SK-N-SH (cell line): ENCODE results near the gene HOXB5. TPM values are rescaled to one million over a fixed set of nuclear protein-coding genes. Genes with fewer than 3 reads are reported as not detected.

Experiments
- CTCF ChIA-PET: fragments of 300-600, 350-600 bp; formaldehyde crosslinking; extraction: SDS; loops from one replicate; lab custom pipeline; 2021; lab: Yijun Ruan, JAX
- POLR2A ChIA-PET: fragments of 350-600 bp; sonication (Branson Sonifier 250); formaldehyde crosslinking; extraction: SDS; loops from one replicate; lab custom pipeline; 2020; ENCODE audit warnings: antibody characterized with exemption, inconsistent platforms; lab: Yijun Ruan, JAX
- DNase-seq: peaks from one replicate; pipeline ENCODE4 v3.0.0; 2012
- H2AFZ ChIP-seq: fragments of 200-600 bp; sonication (generic); 2 replicates; pipeline ENCODE4 v1.8.1; 2016; ENCODE audit warnings: antibody characterized with exemption, mild to moderate bottlenecking, low read depth
- H3F3A ChIP-seq: fragments of 200-600 bp; sonication (generic); replicated peaks from 2 replicates; pipeline ENCODE3; 2016; ENCODE audit warnings: antibody characterized with exemption, mild to moderate bottlenecking; ENCODE audit not compliant: insufficient read depth
- H3K27ac ChIP-seq, 2 experiments: fragments of 200-500 bp in 1 of 2; fragments of 200-600 bp in 1 of 2; sonication (Bioruptor generic) in 1 of 2; sonication (generic), shearing (Covaris generic) in 1 of 2; 2 replicates each; pipeline versions ENCODE4 v1.5.1 to v1.6.1; 2014 to 2016; ENCODE audit warnings: low read depth in 2 of 2, inconsistent platforms in 1 of 2, low read length in 1 of 2, mild to moderate bottlenecking in 1 of 2, mixed read lengths in 1 of 2
- H3K27me3 ChIP-seq: fragments of 200-600 bp; sonication (generic), shearing (Covaris generic); 2 replicates; pipeline ENCODE4 v1.6.1; 2016; ENCODE audit warnings: mixed run types; ENCODE audit not compliant: insufficient read depth
- H3K36me3 ChIP-seq, 2 experiments: fragments of 200-500 bp in 1 of 2; fragments of 200-600 bp in 1 of 2; sonication (Bioruptor generic) in 1 of 2; sonication (generic) in 1 of 2; replicated peaks in 1 of 2; 2 replicates each; pipeline versions ENCODE3 to v1.5.1; 2014 to 2016; ENCODE audit warnings: low read length in 1 of 2, mild to moderate bottlenecking in 1 of 2; ENCODE audit not compliant: insufficient read depth in 2 of 2, control insufficient read depth in 1 of 2
- H3K4me1 ChIP-seq, 2 experiments: fragments of 200-500 bp in 1 of 2; fragments of 200-600 bp in 1 of 2; sonication (Bioruptor generic) in 1 of 2; sonication (generic), shearing (Covaris generic) in 1 of 2; 2 replicates each; pipeline versions ENCODE4 v1.5.1 to v1.6.1; 2014 to 2016; ENCODE audit warnings: low read depth in 1 of 2, low read length in 1 of 2, mixed run types in 1 of 2; ENCODE audit not compliant: insufficient read depth in 2 of 2, control insufficient read depth in 1 of 2
- H3K4me2 ChIP-seq: fragments of 200-600 bp; sonication (generic), shearing (Covaris generic); 2 replicates; pipeline ENCODE4 v1.6.1; 2017; ENCODE audit warnings: mixed run types
- H3K4me3 ChIP-seq, 2 experiments: fragments of 200-500 bp in 1 of 2; fragments of 200-600 bp in 1 of 2; sonication (Bioruptor generic) in 1 of 2; sonication (generic), shearing (Covaris generic) in 1 of 2; 2 replicates each; pipeline versions ENCODE4 v1.5.1 to v1.8.1; 2014 to 2016; ENCODE audit warnings: low read depth in 2 of 2, inconsistent platforms in 1 of 2, low read length in 1 of 2, mild to moderate bottlenecking in 1 of 2, mixed read lengths in 1 of 2, moderate library complexity in 1 of 2
- H3K79me2 ChIP-seq: fragments of 200-600 bp; sonication (generic); 2 replicates; pipeline ENCODE4 v1.8.1; 2017; ENCODE audit warnings: mild to moderate bottlenecking; ENCODE audit not compliant: insufficient read depth
- H3K9ac ChIP-seq: fragments of 200-600 bp; sonication (generic); 2 replicates; pipeline ENCODE4 v1.6.1; 2017; ENCODE audit warnings: mixed run types
- H3K9me2 ChIP-seq: fragments of 200-600 bp; sonication (generic); 2 replicates; pipeline ENCODE4 v1.6.1; 2017; ENCODE audit warnings: mixed run types
- H3K9me3 ChIP-seq: fragments of 200-600 bp; sonication (generic); 2 replicates; pipeline ENCODE4 v1.6.1; 2017; ENCODE audit warnings: mixed run types, mild to moderate bottlenecking, moderate library complexity
- H4K20me1 ChIP-seq: fragments of 200-600 bp; sonication (generic); 2 replicates; pipeline ENCODE4 v1.6.1; 2017; ENCODE audit warnings: mild to moderate bottlenecking, mixed run types; ENCODE audit not compliant: insufficient read depth
- FOSL2 ChIP-seq: IDR thresholded peaks from 2 replicates; pipeline ENCODE4 v1.4.0; 2012; ENCODE audit warnings: low read depth, mild to moderate bottlenecking, moderate library complexity, borderline replicate concordance
- FOXJ3 ChIP-seq: sonication (generic); formaldehyde crosslinking; IDR thresholded peaks from 2 replicates; pipeline ENCODE4 v1.5.1; 2020; ENCODE audit warnings: mild to moderate bottlenecking, missing genetic modification reagents
- JUND ChIP-seq: IDR thresholded peaks from 2 replicates; pipeline ENCODE4 v1.4.0; 2012
- MEF2A ChIP-seq: IDR thresholded peaks from 2 replicates; pipeline ENCODE4 v1.4.0; 2012; ENCODE audit warnings: low read depth, borderline replicate concordance
- PBX3 ChIP-seq: IDR thresholded peaks from 2 replicates; pipeline ENCODE4; 2012
- POLR2AphosphoS5 ChIP-seq: IDR thresholded peaks from 2 replicates; pipeline ENCODE4 v1.6.1; 2012; ENCODE audit warnings: low read depth, low read length
- RCOR1 ChIP-seq: fragments of 150-350 bp; IDR thresholded peaks from 2 replicates; pipeline ENCODE4 v1.6.1; 2017; ENCODE audit warnings: antibody characterized with exemption, low read length
- SIN3A ChIP-seq: IDR thresholded peaks from 2 replicates; pipeline ENCODE4 v1.6.1; 2012; ENCODE audit warnings: low read depth, mild to moderate bottlenecking, low read length, moderate library complexity, borderline replicate concordance
- WGBS: methylation state at CpG from one replicate; pipeline ENCODE4 v1.1.6; 2017; ENCODE audit warnings: low lambda C conversion rate; 5-methylcytosine and 5-hydroxymethylcytosine counted together
- polyA plus RNA-seq, 3 experiments: library from polyadenylated mRNA; depleted of rRNA; stranded (reverse); fragments of >200 nt; gene quantifications; 2 replicates each; pipeline ENCODE4 v1.2.3, GENCODE V29; 2012
- TF ChIP-seq, protein P1 (sequence below): IDR thresholded peaks from 2 replicates; pipeline ENCODE4 v1.6.1; 2012; ENCODE audit warnings: mild to moderate bottlenecking, low read depth, low read length, moderate library complexity
- TF ChIP-seq, protein P2 (sequence below): fragments of 200-600 bp; sonication (generic); IDR thresholded peaks from 2 replicates; pipeline ENCODE4 v1.6.1; 2017; ENCODE audit warnings: antibody characterized with exemption, mild to moderate bottlenecking, moderate library complexity
- TF ChIP-seq, protein P3 (sequence below): IDR thresholded peaks from 2 replicates; pipeline ENCODE4 v1.4.0; 2012; ENCODE audit warnings: low read depth, borderline replicate concordance

HOXB5 gene
- polyA plus RNA-seq, 1 of the 3 experiments (the other 2 are of a cell fraction), result not detected

- TF ChIP-seq, protein P1, sequence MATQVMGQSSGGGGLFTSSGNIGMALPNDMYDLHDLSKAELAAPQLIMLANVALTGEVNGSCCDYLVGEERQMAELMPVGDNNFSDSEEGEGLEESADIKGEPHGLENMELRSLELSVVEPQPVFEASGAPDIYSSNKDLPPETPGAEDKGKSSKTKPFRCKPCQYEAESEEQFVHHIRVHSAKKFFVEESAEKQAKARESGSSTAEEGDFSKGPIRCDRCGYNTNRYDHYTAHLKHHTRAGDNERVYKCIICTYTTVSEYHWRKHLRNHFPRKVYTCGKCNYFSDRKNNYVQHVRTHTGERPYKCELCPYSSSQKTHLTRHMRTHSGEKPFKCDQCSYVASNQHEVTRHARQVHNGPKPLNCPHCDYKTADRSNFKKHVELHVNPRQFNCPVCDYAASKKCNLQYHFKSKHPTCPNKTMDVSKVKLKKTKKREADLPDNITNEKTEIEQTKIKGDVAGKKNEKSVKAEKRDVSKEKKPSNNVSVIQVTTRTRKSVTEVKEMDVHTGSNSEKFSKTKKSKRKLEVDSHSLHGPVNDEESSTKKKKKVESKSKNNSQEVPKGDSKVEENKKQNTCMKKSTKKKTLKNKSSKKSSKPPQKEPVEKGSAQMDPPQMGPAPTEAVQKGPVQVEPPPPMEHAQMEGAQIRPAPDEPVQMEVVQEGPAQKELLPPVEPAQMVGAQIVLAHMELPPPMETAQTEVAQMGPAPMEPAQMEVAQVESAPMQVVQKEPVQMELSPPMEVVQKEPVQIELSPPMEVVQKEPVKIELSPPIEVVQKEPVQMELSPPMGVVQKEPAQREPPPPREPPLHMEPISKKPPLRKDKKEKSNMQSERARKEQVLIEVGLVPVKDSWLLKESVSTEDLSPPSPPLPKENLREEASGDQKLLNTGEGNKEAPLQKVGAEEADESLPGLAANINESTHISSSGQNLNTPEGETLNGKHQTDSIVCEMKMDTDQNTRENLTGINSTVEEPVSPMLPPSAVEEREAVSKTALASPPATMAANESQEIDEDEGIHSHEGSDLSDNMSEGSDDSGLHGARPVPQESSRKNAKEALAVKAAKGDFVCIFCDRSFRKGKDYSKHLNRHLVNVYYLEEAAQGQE, result no peak
These were observed 42.4 kb downstream of the HOXB5 start (continued) for GRCh38 chr17:48551214-48551555.

DNA sequence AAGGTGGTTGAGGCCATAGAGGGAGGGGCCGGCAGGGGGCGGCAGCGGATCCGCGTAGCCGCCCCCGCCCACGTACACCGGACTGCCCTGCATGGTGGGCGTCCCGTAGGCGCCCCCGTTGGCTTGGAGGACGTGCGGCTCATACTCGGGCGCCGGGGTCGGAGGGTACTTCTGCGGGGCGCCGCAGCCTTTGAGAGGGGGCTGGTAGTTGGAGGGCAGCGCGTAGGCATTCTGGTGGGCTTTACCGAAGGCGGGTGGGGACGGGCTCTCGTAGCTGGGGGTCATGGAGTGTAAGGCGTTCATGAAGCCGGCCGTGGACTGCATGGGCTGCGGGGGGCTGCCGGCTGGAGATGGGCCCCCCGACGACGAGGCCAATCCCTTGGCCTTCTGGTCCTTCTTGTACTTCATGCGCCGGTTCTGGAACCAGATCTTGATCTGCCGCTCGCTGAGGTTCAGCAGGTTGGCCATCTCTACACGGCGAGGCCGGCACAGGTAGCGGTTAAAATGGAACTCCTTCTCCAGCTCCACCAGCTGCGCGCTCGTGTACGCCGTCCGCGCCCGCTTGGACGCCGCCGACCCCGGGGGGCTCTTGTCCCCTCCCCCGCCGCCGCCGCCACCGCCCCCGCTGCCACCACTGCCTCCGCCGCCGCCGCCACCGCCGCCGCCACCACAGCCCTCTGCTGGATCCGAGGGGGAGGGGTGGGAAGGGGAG is 42.9 kb downstream of the HOXB5 start:
- Histone ChIP-seq H3K9me2 (no peaks in the 10 kb centered on the region), H3K4me3 (no peak overlapping the region), H3K9ac (no peak overlapping the region), H3K36me3 (no peaks in the 10 kb centered on the region), H3K27ac (no peak overlapping the region), H3K9me3 (no peaks in the 10 kb centered on the region), H3K79me2 (no peaks in the 10 kb centered on the region), H4K20me1 (no peaks in the 10 kb centered on the region; the same call in 1 of the 2 replicates), H2AFZ (no peak overlapping the region), H3F3A (peaks cover 4% of the 10 kb centered on the region), H3K4me1 (no peaks in the 10 kb centered on the region), H3K27me3 (peaks cover 93% of the 10 kb centered on the region), H3K4me2 (no peak overlapping the region)
- DNase-seq, result no peak
- 18% methylated on average over 50 of the region's 70 CpGs for WGBS
- TF ChIP-seq, protein P2, sequence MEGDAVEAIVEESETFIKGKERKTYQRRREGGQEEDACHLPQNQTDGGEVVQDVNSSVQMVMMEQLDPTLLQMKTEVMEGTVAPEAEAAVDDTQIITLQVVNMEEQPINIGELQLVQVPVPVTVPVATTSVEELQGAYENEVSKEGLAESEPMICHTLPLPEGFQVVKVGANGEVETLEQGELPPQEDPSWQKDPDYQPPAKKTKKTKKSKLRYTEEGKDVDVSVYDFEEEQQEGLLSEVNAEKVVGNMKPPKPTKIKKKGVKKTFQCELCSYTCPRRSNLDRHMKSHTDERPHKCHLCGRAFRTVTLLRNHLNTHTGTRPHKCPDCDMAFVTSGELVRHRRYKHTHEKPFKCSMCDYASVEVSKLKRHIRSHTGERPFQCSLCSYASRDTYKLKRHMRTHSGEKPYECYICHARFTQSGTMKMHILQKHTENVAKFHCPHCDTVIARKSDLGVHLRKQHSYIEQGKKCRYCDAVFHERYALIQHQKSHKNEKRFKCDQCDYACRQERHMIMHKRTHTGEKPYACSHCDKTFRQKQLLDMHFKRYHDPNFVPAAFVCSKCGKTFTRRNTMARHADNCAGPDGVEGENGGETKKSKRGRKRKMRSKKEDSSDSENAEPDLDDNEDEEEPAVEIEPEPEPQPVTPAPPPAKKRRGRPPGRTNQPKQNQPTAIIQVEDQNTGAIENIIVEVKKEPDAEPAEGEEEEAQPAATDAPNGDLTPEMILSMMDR, result 0 out of 2 replicates have a peak, but pooled peaks have one; percentile 24
- TF ChIP-seq RCOR1 (no peak), JUND (no peak)
- ChIA-PET POLR2A (no interaction called here), CTCF (interaction anchor here (0.7 to 0.8 kb wide), 2 partner anchors 9 to 17 kb away, joined by 3 read pairs; no protein-coding TSS in a partner anchor)

- H3K9me2 ChIP-seq, result no peaks in the 10 kb centered on the region
- no peak overlapping the region for H3K9ac ChIP-seq
- WGBS, result 40% methylated on average over 18 of the region's 18 CpGs
- H3F3A ChIP-seq, result peaks cover 4% of the 10 kb centered on the region
- no peaks in the 10 kb centered on the region for H3K79me2 ChIP-seq
- H3K9me3 ChIP-seq, result no peaks in the 10 kb centered on the region
- H2AFZ ChIP-seq, result no peak overlapping the region
- CTCF ChIA-PET, result interaction anchor here (1.6 kb wide), 1 partner anchor 93 kb away, joined by 4 read pairs; no protein-coding TSS in a partner anchor
- no peak overlapping the region for H3K27ac ChIP-seq
- peaks cover 95% of the 10 kb centered on the region for H3K27me3 ChIP-seq
- H3K4me2 ChIP-seq, result no peak overlapping the region
- no peaks in the 10 kb centered on the region for H3K36me3 ChIP-seq
- no peak overlapping the region for H3K4me3 ChIP-seq
- POLR2A ChIA-PET, result no interaction called here
- no peak for DNase-seq
- no peaks in the 10 kb centered on the region; the same call in 1 of the 2 replicates for H4K20me1 ChIP-seq
- H3K4me1 ChIP-seq, result no peaks in the 10 kb centered on the region
- TF ChIP-seq, protein P3, sequence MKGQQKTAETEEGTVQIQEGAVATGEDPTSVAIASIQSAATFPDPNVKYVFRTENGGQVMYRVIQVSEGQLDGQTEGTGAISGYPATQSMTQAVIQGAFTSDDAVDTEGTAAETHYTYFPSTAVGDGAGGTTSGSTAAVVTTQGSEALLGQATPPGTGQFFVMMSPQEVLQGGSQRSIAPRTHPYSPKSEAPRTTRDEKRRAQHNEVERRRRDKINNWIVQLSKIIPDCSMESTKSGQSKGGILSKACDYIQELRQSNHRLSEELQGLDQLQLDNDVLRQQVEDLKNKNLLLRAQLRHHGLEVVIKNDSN, result no peak
- TF ChIP-seq FOXJ3 (CRISPR knock-in tag) (no peak), FOSL2 (no peak), PBX3 (no peak), SIN3A (no peak), POLR2AphosphoS5 (no peak), MEF2A (no peak)
- TF ChIP-seq, protein P2, result no peak; the same call in 1 of the 2 replicates
These were observed 43.6 kb downstream of the HOXB5 start for GRCh38 chr17:48549914-48550501.
